NB4 (cell line): ENCODE measurements around the gene AK3.

Source experiments
- CTCF ChIP-seq: IDR thresholded peaks from one replicate; pipeline ENCODE4 v1.5.1; 2012; ENCODE audit warnings: low read depth, low read length
- MAX ChIP-seq: IDR thresholded peaks from 2 replicates; pipeline ENCODE4 v1.6.1; 2011; ENCODE audit warnings: low read depth, low read length
- MYC ChIP-seq: IDR thresholded peaks from 2 replicates; pipeline ENCODE4 v1.6.1; 2011; ENCODE audit warnings: low read depth, low read length
- POLR2A ChIP-seq: IDR thresholded peaks from 2 replicates; pipeline ENCODE4 v1.6.1; 2011; ENCODE audit warnings: mild to moderate bottlenecking; ENCODE audit not compliant: insufficient read length; ENCODE audit errors: extremely low read depth

DNA sequence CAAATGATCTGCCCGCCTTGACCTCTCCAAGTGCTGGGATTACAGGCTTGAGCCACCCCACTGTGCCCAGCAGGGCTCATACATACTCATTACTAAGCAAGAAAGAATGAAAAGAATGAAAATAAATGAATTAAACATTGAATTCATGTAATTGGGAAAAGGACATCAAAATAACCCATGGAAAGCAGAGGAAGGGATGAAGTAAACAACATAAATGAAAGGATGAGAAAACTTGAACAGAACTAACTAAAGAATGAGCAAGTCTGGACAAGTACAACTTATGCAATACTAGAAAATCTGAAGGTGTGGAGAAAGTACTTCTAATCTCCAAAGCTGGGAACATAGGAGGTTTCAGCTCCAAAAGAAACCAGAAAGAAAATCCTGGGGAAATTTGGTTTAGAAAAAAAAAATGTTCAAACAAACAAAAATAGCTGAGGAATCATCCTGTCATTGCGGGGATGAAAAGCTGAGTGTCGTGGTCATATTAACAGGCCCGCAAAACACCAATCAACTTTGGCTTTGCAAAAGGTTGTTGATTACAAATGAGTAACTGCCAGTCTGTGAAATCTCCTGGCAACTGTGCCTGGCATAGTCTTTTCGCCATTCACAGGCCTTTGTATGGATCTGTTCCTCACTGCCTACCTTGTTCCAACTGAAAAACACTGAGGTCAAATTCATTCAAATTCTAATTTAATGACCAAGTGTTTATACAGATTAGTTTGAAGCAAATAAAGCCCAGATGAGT, 2.3 kb upstream of the AK3 start:
- TF ChIP-seq POLR2A (no peak), CTCF (no peak), MYC (no peak), MAX (no peak)
